Cerebellar cortex (tissue), 1 donor: ENCODE measurements around the gene PSPN.

Experiments
- DNase-seq: peaks from one replicate; pipeline ENCODE4 v3.0.0-alpha.2; 2015; ENCODE audit warnings: low spot score

PSPN gene

DNA sequence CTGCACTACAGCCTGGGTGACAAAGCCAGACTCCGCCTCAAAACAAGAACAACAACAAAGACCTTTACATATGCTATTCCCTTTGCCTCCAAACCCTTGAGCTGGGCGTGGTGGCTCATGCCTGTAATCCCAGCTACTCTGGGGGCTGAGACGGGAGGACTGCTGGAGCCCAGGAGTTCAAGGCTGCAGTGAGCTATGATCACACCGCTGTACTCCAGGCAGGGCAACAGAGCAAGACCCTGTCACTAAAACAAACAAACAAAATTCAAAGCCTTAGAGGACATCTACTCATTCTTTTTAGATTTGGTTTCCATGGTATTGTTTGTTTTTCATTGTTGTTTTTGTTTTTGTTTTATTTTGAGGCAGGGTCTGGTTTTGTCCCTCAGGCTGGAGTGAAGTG is 50.1 kb downstream of the PSPN start:
- DNase-seq, result no peak
